Fibroblast of skin of right quadriceps (primary cell): ENCODE measurements around the gene IFNLR1.
A peak's percentile ranks its signal among the peaks of the same experiment; 100 is the strongest.

Experiments
- DNase-seq: peaks from one replicate; pipeline ENCODE4 v3.0.0-alpha.2; 2013

IFNLR1 gene

DNA sequence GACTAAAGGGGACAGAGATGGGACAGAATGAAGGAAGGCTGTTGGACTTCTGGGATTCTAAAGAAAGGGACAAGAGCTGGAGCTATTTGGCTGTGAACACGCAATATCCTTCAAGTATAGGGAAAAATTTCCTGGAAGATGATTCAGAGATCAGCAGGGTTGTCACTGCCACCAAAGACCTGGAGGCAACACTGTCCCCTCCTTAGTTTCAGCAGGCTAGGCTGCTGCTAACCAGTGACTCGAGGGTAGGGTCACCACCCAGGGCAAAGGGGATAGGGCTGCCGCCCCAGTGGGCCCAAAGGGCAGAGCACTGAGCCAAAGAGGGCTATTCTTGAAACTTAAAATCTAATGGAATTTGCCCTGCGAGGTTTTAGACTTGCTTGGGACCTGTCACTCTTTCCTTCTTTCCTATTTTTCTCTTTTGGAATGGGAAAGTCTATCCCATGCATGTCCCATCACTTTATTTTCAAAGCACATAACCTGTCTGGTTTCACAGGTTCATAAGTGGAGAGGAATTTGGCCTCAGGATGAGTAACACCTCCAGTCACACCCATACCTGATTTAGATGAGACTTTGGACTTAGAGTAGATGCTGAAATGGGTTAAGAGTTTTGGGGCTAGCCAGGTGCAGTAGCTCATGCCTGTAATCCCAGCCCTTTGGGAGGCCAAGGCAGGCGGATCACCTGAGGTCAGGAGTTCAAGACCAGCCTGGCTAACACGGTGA, 11.9 kb downstream of the IFNLR1 start:
- DNase-seq = no peak

- no peak for DNase-seq
These were observed 13.2 kb downstream of the IFNLR1 start for GRCh38 chr1:24173638-24174575.

GRCh38 chr1:24172598-24172997, 14.5 kb downstream of the IFNLR1 start:
- DNase-seq = no peak

- no peak for DNase-seq
These were observed 17.8 kb downstream of the IFNLR1 start for GRCh38 chr1:24169286-24169685.

DNA sequence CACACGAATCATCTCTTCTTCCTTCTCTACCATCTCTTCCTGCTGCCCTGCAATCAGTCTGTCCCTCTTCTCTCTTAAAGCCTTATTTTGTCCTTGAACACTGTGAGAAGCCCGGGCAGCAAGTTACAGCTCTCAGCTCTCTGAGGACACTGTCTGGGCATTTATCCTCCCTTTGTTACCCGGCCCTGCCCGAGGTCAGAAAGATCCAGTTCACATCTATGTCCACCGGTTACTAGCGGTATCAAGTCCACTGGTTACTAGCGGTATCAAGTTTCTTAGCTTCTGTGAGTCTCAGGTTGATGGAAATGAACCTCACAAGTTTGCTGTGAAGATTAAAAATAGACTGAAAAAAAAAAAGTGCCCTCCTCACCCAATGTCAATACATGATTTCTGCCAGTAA, 18.8 kb downstream of the IFNLR1 start:
- DNase-seq = no peak

DNA sequence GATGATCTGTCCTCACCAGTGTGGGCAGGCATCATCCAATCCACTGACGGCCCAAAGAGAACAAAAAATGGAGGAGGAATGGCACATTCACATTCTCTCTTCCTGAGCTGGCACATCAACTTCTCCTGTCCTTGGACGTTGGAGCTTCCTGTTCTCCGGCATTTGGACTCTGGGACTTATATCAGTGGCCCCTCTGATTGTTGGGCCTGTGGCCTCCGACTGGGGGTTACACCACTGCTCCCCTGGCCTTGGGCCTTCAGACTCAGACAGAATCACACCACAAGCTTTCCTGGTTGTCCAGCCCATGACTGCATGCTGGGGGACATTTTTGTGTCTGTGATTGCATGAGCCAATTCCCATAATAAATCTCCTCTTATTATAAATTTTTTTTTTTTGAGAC, 20.1 kb downstream of the IFNLR1 start:
- DNase-seq = no peak

DNA sequence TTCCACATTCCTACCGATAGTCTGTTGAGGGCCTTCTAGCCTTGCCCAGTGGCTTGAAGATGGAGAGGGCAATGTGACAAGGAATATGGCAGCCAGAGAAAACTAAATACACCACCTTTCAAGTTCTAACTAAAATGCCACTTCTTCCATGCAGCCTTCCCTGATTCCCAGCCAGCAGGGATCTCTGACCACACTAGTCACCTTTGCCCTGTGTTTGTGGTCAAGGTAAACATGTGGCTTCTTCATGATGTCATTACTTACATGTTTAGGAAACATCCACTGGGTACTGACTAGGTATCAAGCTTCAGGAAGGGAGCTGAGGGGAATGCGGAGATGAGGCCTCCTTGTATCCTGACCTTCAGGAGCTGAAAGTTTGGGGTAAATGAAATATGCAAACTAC, 21.6 kb downstream of the IFNLR1 start:
- DNase-seq = no peak

DNA sequence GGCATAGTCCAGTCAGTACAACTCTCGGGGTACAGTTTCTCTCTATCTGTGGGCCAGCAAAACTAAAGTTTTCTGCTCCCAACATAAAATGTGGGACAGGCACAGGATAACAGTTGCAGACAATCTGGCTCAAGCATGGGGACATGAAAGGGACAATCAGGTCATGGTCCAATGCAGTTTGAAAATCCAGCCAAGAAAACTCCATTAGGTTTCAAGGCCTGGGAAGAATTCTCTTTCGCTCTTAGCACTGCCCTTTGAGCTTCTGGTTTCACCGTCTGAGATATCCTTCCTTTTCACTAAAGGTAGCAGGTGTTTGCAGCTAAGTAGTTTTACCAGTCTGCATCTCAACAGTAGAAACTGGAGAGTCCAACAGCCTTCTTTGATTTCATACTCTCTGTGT, 23.1 kb downstream of the IFNLR1 start:
- no peak for DNase-seq

GRCh38 chr1:24162201-24162600, 24.9 kb downstream of the IFNLR1 start:
- no peak for DNase-seq

GRCh38 chr1:24161270-24161669, 25.8 kb downstream of the IFNLR1 start:
- no peak for DNase-seq

GRCh38 chr1:24159366-24159765, 27.7 kb downstream of the IFNLR1 start:
- no peak for DNase-seq

DNA sequence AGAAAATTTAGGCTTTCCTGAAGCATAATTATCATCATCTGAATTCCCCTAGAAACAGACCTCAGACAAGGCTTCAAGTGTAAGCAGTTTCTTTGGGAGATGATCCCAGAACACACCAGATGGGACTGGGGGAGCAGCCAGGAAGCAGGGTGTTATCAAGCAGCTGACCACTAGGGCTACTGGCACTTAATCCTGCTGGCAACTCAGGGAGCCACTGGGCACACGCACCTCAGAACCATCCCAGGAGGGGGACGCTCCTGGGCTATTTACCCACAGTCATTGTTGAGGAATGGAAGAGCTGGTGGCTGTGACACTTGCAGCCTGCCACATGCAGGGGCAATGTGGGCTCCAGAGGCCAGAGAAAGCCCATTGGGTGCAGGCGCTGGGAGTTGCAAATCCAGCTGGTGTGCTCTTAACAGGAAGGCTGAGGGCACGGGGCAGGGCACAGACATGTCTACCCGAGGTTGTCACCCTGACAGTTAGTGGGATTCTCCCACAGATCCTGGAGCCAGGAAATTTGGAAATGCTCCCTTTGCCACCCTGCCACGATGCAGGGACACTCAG, 29.1 kb downstream of the IFNLR1 start:
- DNase-seq = no peak

- no peak for DNase-seq
These were observed 30.4 kb downstream of the IFNLR1 start for GRCh38 chr1:24156542-24157260.

DNA sequence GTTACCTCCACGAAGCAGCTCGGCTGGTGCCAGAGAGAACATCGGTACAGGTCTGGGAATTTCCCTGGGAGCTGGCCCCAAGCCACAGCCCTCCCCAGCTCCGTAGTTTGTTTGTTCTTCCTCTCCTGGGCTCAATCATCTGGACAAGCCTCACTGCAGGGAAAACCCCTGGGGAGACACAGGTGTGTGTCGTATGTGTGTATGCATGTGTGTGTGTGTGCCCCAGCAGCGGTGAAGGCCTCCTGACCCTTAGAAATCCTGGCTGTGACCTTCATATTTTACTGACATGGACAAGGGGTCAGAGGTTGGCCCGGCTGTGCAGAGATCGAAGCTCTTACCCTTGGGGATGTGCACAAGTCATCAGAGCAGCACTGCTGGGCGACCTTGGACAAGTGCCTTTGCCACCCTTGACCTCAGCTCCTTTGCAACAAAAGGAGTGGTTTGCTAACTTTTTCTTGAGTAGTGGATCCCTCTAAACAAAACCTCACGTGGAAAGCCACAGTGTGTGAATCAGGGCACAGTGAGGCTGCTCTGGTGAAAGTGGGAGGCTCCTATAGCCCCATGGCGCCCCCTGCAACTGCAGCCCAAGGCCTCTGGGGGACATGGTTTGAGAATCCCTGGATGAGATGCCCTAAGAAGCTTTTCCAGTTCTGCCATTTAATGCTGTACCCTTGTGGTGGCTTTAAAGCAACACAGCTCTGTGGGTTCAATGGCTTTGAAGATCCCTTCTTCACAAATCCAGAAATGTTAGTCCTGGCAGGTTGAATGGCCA, 31.9 kb downstream of the IFNLR1 start:
- DNase-seq = no peak

DNA sequence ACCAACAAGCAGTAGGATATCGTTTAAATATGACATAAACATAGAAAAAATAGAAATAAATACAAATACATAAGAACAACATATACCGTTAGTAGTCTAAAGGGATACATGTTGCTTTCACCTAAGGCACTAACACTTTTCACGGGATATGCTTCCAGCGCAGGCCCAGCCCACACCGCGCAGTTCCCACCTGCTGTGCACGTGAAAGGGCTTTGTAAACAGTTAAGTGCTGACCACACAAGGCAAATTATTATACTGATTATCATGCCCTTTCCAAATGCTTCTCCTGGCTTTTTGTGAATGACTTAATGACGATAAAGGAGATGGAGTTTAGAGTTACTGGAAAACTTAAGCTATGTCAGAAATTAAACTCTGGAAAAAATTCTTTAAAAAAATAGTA, 32.9 kb downstream of the IFNLR1 start:
- DNase-seq = no peak

DNA sequence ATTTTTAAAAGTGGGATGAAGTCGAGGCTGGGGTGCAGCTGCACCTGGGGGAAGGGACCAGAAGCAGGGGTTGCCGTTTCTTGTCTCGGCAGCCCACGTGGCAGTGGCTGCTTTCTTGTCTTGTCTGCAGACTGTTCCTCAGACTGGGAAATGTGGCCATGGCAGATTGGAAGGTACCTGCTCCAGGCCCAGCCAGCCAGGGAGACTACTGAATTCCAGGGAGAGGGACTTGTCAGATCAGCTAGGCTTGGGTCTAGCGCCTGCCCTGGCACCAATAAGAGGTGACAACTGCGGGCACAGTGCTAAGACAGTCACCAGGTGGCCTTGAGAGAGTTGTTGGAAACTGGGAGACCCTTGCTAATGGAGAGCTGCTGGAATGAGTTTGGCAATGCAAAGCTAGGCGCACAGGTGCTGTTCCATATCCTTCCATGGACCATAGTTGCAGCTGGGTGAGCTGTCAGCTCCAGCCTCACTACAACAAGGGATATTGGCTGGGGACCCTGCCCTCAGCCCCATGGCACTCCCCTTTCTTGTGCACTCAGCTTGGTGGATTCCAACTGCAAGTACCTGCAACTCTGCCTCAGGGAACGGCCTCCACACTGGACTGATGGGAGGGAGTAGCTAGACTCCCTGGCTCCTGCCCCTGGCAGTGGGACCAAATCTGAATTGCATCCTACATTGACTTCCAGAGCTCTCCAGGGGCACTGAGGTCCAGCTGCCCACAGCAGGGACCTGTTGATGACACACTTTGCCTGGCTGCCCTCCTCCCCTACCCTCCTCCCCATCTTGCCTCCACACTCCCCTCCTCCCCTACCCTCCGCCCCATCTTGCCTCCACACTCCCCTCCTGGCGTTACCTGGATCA, 34.2 kb downstream of the IFNLR1 start:
- no peak for DNase-seq

GRCh38 chr1:24151175-24151533, 35.9 kb downstream of the IFNLR1 start:
- no peak for DNase-seq

- peak; percentile 60 for DNase-seq
These were observed 36.6 kb downstream of the IFNLR1 start for GRCh38 chr1:24150234-24151174.

GRCh38 chr1:24149866-24150233, 37.2 kb downstream of the IFNLR1 start:
- DNase-seq = peak; percentile 57

- DNase-seq = no peak
These were observed 39.3 kb downstream of the IFNLR1 start for GRCh38 chr1:24147816-24148215.
